GM12891 (cell line): ENCODE results near the gene LMBRD1.

Experiments
- DNase-seq: peaks from one replicate; pipeline ENCODE4 v3.0.0; 2011; ENCODE audit warnings: low spot score; ENCODE audit not compliant: insufficient read length
- FAIRE-seq: peaks from 2 replicates; lab custom pipeline; 2011; peaks lifted over from hg19 to GRCh38; lab: Jason Lieb, UNC
- PAX5 ChIP-seq: IDR thresholded peaks from 2 replicates; pipeline ENCODE4 v1.6.1; 2011; ENCODE audit warnings: low read length, moderate library complexity, mild to moderate bottlenecking; ENCODE audit not compliant: insufficient read depth, severe bottlenecking
- POLR2A ChIP-seq: IDR thresholded peaks from 2 replicates; pipeline ENCODE4 v1.6.1; 2011; ENCODE audit warnings: low read depth, low read length, control low read depth
- POLR2AphosphoS5 ChIP-seq: IDR thresholded peaks from 2 replicates; pipeline ENCODE4 v1.6.1; 2011; ENCODE audit warnings: low read depth, low read length, control low read depth
- POU2F2 ChIP-seq: IDR thresholded peaks from 2 replicates; pipeline ENCODE4 v1.6.1; 2011; ENCODE audit warnings: low read depth, mild to moderate bottlenecking, control low read depth, low read length, moderate library complexity
- SPI1 ChIP-seq: IDR thresholded peaks from 2 replicates; pipeline ENCODE4 v1.6.1; 2011; ENCODE audit warnings: low read depth, low read length, control low read depth
- TAF1 ChIP-seq: IDR thresholded peaks from 2 replicates; pipeline ENCODE4 v1.6.1; 2011; ENCODE audit warnings: low read depth, low read length, control low read depth

Gene LMBRD1

DNA sequence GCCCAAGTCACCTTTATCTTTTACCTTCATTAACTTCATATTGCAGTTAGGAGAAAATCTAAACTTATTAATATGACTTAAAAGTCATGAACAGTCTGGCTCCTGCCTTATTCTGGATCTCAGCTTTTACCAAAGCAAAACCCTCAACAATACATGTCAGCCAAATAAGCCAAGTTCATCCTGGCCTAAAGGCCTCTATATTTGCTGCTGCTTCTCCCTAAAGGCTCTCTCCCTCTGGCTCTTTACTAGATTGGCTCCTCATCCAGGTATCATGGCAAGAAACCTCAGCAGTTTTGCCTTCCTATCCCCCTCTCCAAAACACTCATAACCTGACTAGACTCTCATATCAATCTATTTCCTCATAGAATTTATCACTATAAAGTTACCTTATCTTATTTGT, 11.1 kb downstream of the LMBRD1 start:
- no peak for DNase-seq
- TF ChIP-seq POU2F2 (no peak), PAX5 (no peak), SPI1 (no peak), POLR2AphosphoS5 (no peak), POLR2A (no peak), TAF1 (no peak)
- FAIRE-seq, result no peak

DNA sequence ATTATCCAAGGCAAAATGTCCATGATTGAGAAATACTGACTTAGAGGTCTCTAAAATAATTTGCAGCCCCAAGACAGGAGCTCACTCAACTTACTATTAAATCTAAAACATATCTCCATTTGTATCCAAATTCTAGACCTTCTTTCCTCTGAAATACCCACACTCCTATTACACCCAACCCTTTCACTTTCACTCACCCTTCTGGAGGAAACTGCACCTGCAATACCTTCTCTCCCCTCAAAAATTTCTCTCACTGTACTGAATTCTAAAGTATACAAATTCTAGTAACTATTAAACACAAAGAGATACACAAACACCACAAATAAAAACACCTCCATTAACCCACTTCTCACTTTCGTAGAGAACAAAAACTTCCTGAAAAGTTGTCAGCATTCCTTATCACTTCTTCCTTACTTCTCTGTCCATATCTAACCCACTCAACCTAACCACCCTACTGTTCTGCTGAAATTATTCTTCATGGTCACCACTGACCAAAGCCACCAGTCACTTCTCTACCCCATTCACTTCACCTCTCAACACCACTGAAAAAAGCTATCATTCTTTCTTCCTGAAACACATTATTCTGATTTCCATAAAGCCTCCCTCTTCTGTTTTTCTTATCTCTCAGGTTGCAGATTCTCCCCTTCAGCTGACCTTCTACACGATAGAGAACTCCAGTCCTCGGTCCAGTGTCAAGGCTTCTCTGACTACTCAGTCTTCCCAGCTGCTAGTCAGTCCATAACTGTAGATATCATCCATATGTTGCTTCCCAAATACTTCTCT, 12.0 kb downstream of the LMBRD1 start:
- no peak for DNase-seq
- no peak for TF ChIP-seq POU2F2
- TF ChIP-seq TAF1, result no peak
- TF ChIP-seq PAX5, result no peak
- no peak for TF ChIP-seq SPI1
- TF ChIP-seq POLR2A, result no peak
- no peak for TF ChIP-seq POLR2AphosphoS5
- peak; percentile 72 for FAIRE-seq

DNA sequence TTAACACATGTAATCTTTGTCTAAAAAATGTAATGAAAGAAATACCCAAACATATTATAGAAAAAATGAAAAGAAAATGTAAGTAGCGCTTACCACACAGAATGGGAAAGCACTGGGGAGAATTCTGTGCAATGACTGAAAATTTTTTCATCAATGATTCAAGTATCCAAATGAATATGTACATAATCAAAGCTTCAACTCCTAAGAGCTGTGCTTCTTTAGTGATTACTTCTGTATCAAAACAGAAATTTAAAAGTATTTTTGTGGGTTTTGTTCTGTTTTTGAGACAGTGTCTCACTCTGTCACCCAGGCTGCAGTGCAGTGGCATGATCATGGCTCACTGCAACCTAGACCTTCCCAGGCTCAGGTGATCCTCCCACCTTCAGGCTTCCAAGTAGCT, 13.7 kb downstream of the LMBRD1 start:
- FAIRE-seq (no peak), DNase-seq (no peak)
- no peak for TF ChIP-seq SPI1
- TF ChIP-seq PAX5, result no peak
- no peak for TF ChIP-seq TAF1
- TF ChIP-seq POLR2AphosphoS5, result no peak
- no peak for TF ChIP-seq POLR2A
- no peak for TF ChIP-seq POU2F2

GRCh38 chr6:69780585-69781178, 16.1 kb downstream of the LMBRD1 start:
- no peak for FAIRE-seq
- DNase-seq, result no peak
- TF ChIP-seq SPI1, result no peak
- TF ChIP-seq POLR2AphosphoS5, result no peak
- no peak for TF ChIP-seq POLR2A
- TF ChIP-seq TAF1, result no peak
- no peak for TF ChIP-seq POU2F2
- no peak for TF ChIP-seq PAX5

GRCh38 chr6:69775941-69776340, 20.9 kb downstream of the LMBRD1 start:
- no peak for DNase-seq
- no peak for TF ChIP-seq TAF1
- no peak for TF ChIP-seq POLR2AphosphoS5
- no peak for TF ChIP-seq POLR2A
- TF ChIP-seq SPI1, result no peak
- TF ChIP-seq PAX5, result no peak
- no peak for TF ChIP-seq POU2F2
- FAIRE-seq, result no peak

- no peak for TF ChIP-seq POLR2A
- TF ChIP-seq TAF1, result no peak
- TF ChIP-seq POLR2AphosphoS5, result no peak
- no peak for TF ChIP-seq SPI1
- no peak for TF ChIP-seq PAX5
- no peak for TF ChIP-seq POU2F2
- DNase-seq (no peak), FAIRE-seq (no peak)
Measured at GRCh38 chr6:69775585-69775849, 21.3 kb downstream of the LMBRD1 start.

DNA sequence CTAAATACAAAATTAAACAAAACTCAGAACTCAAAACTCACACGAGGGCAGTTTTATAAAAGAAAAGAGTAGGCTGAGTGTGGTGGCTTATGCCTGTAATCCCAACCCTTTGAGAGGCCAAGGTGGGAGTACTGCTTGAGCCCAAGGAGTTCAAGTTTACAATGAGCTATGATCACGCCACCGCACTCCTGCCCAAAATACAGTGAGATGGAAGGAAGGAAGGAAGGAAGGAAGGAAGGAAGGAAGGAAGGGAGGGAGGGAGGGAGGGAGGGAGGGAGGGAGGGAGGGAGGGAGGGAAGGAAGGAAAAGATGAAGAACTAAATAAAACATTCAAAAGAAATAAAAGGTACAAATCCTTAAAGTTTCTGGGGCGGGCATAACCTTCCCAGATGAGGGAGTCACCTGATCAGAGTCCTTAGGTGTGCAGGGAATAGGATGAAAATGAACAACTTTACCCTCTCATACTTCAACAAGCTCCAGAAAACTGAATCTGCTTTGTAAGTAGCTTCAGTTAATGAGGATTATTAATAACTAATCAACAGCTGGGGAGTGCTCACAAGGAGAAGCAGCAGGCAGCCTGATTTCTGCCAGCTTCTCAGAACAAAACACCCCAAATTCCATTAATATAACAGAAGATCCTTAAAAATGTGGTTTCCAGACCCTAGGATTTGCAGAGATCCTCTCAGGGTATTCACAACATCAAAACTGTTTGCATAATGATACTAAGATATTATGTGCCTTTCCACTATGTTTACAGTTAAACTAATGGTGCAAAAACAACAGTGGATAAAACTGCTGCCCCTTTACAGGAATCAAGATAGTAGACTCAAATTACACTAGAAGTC, 21.8 kb downstream of the LMBRD1 start:
- DNase-seq (no peak), FAIRE-seq (no peak)
- no peak for TF ChIP-seq POLR2AphosphoS5
- no peak for TF ChIP-seq SPI1
- TF ChIP-seq TAF1, result no peak
- TF ChIP-seq POU2F2, result no peak
- no peak for TF ChIP-seq POLR2A
- no peak for TF ChIP-seq PAX5

DNA sequence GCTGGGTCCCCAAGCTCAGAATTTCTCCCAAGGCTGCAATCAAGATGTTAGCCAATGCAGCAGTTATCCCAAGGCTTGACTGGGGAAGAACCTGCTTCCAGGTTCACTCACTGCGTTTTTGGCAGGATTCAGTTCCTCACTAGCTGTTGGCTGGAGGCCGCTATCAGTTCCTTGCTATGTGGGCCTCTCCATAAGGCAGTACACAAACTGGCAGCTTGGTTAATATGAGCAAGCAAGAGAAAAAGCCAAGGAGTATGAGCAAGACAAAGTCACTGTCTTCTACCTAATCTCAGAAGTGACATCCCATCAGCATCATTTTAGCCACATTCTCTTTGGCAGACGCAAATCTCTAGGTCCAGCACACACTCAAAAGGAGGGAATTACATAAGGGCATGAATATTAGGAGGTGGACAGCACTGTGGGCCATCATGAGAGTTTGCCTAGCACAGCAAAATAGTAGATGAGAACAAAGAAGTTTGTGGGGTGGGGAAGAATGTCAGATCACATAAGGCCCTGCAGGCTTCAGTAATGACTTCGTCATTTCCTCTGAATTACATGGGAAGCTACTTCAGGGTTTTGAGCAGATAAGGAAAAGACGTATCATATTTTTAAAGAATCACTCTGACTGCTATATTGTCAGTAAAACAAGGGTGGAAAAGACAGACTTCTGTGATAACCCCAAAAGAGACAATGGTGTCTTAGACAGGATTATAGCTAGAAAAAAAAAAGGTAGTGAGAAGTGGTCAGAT, 25.5 kb downstream of the LMBRD1 start:
- no peak for FAIRE-seq
- DNase-seq, result no peak
- no peak for TF ChIP-seq PAX5
- TF ChIP-seq TAF1, result no peak
- TF ChIP-seq POLR2A, result no peak
- no peak for TF ChIP-seq POLR2AphosphoS5
- no peak for TF ChIP-seq POU2F2
- no peak for TF ChIP-seq SPI1

- DNase-seq, result no peak
- no peak for TF ChIP-seq POLR2A
- TF ChIP-seq SPI1, result no peak
- TF ChIP-seq PAX5, result no peak
- no peak for TF ChIP-seq POU2F2
- TF ChIP-seq POLR2AphosphoS5, result no peak
- TF ChIP-seq TAF1, result no peak
- FAIRE-seq, result no peak
Measured at GRCh38 chr6:69768664-69769063, 28.1 kb downstream of the LMBRD1 start.
